Measurements from ENCODE around the gene TMEM8B. TPM values are rescaled to one million over a fixed set of nuclear protein-coding genes. Genes with fewer than 3 reads are reported as not detected.

TMEM8B gene
- total and polyA plus RNA-seq, 2 of the 8 experiments (the other 6 are each of a cell fraction or from before 2014, with no cell fraction given): 7.5 to 10.4 TPM

- Histone ChIP-seq H3K79me1 (ENCODE audit: low read depth, low read length) (no peaks in the 10 kb centered on the region), H3K4me2 (ENCODE audit: insufficient read depth in 1 of 2, low read depth in 2 of 2, low read length in 2 of 2) (no peak overlapping the region), H2BK120ac (replicated peaks; ENCODE audit: low read depth, low read length) (no peak overlapping the region), H2BK20ac (ENCODE audit: low read length) (no peak overlapping the region), H3K56ac (replicated peaks; ENCODE audit: insufficient read length, low read depth, low read length) (no peak overlapping the region), H3K14ac (ENCODE audit: insufficient read length) (no peak overlapping the region), H3K23me2 (ENCODE audit: low read depth, low read length) (no peaks in the 10 kb centered on the region; the same call in 1 of the 2 replicates), H3K23ac (ENCODE audit: insufficient read length) (no peak overlapping the region), H3K18ac (ENCODE audit: extremely low read depth, low read length) (no peak overlapping the region), H3K79me2 (ENCODE audit: control insufficient read depth in 1 of 2, insufficient read depth in 2 of 2, low read length in 2 of 2) (no peaks in the 10 kb centered on the region), H4K91ac (replicated peaks; ENCODE audit: insufficient read length, low read length) (no peak overlapping the region), H2AK5ac (ENCODE audit: low read depth, low read length) (no peak overlapping the region), H3K27me3 (replicated peaks in 1 of 4; ENCODE audit: control insufficient read depth in 3 of 4, extremely low read depth in 1 of 4, insufficient read depth in 3 of 4, low read length in 3 of 4) (peaks cover 0 to 2% (median 0%) of the 10 kb centered on the region in 4 experiments; a peak in 1 of 7 replicates), H3K27ac (ENCODE audit: low read depth, low read length) (no peak overlapping the region), H3K9me3 (ENCODE audit: insufficient read depth in 2 of 2, low read depth in 1 of 2, low read length in 1 of 2) (no peaks in the 10 kb centered on the region; a peak in 1 of 4 replicates), H2AFZ (ENCODE audit: low read length) (no peak overlapping the region), H4K20me1 (replicated peaks in 1 of 2; ENCODE audit: control insufficient read depth in 1 of 2, insufficient read depth in 2 of 2, low read length in 2 of 2) (peaks cover 0 to 3% of the 10 kb centered on the region in 2 experiments), H3K9ac (replicated peaks in 1 of 4; ENCODE audit: extremely low read depth in 1 of 4, low read depth in 3 of 4, low read length in 3 of 4) (no peak overlapping the region), H2BK12ac (ENCODE audit: low read depth, low read length) (no peak overlapping the region), H4K5ac (ENCODE audit: insufficient read length, low read depth, low read length) (no peak overlapping the region), H4K8ac (ENCODE audit: extremely low read depth, insufficient read depth, low read length) (no peak overlapping the region), H3K36me3 (ENCODE audit: control insufficient read depth in 2 of 4, insufficient read depth in 4 of 4, low read length in 3 of 4) (no peaks in the 10 kb centered on the region), H3K4me3 (ENCODE audit: extremely low read depth in 1 of 4, insufficient read depth in 2 of 4, low read depth in 3 of 4, low read length in 4 of 4) (no peak overlapping the region), H2BK5ac (ENCODE audit: low read depth, low read length) (no peak overlapping the region), H3K4me1 (replicated peaks in 1 of 4; ENCODE audit: control insufficient read depth in 3 of 4, insufficient read depth in 4 of 4, low read length in 3 of 4) (peaks cover 0 to 8% (median 6%) of the 10 kb centered on the region in 4 experiments; a peak in 6 of 7 replicates), H2BK15ac (ENCODE audit: low read length) (no peak overlapping the region), H3K4ac (replicated peaks; ENCODE audit: insufficient read length, low read depth, low read length) (no peak overlapping the region)
- TF ChIP-seq BCL11A (IDR thresholded peaks at IDR 0.05; ENCODE audit: low read depth in 2 of 2, low read length in 2 of 2) (no peak), KDM4A (IDR thresholded peaks at IDR 0.05; ENCODE audit: low read depth, low read length, severe bottlenecking) (no peak), NANOG (IDR thresholded peaks at IDR 0.05; ENCODE audit: insufficient read depth, low read depth, low read length, poor library complexity, severe bottlenecking) (no peak), CHD2 (IDR thresholded peaks at IDR 0.05; ENCODE audit: low read length) (no peak), MAFK (IDR thresholded peaks at IDR 0.05; ENCODE audit: low read depth, low read length) (no peak)
- ChIA-PET POLR2A (ENCODE audit: partially characterized antibody) (interaction anchor here (0.9 to 7.4 kb wide), 5 partner anchors 9 to 43 kb away, joined by 3 to 43 read pairs (median 3); no protein-coding TSS in a partner anchor), CTCF (ENCODE audit: partially characterized antibody) (interaction anchor here (0.8 to 5.3 kb wide), 11 partner anchors 17 to 75 kb away, joined by 3 to 25 read pairs (median 4); no protein-coding TSS in a partner anchor)
- WGBS, 2 experiments (ENCODE audit: extremely low coverage in 1 of 2, insufficient coverage in 1 of 2, insufficient read length in 1 of 2, insufficient replicate concordance in 2 of 2, low coverage in 1 of 2, low lambda C conversion rate in 2 of 2, missing lambda C conversion rate in 1 of 2): 86% methylated on average over 8 of the region's 8 CpGs; no CpG with 5 or more reads in 1 of the 2 experiments
- FAIRE-seq (no peak), DNase-seq (ENCODE audit: low read depth in 1 of 2, low spot score in 2 of 2) (no peak)
Observed at GRCh38 chr9:35864695-35865255, 35.7 kb downstream of the TMEM8B start.
